Measurements from ENCODE around the gene CD4.

Gene CD4

GRCh38 chr12:6866920-6867412 lies 77.6 kb downstream of the CD4 start:
- no peaks in the 10 kb centered on the region for H3K9me3 ChIP-seq (ENCODE audit: control insufficient read depth, insufficient read depth, low read depth, low read length)
- H3K27ac ChIP-seq (ENCODE audit: extremely low read depth, low read depth, low read length) = no peak overlapping the region
- H3K4me3 ChIP-seq (ENCODE audit: low read depth, low read length) = peak overlapping the region; percentile 87
- ChIA-PET POLR2A (interaction anchor here (0.7 to 7.6 kb wide), 18 partner anchors 13 to 356 kb away, joined by 3 to 183 read pairs (median 8); partner anchors contain the start of genes C12orf57, CDCA3, COPS7A and LRRC23), CTCF (interaction anchor here (0.9 to 1.5 kb wide), 6 partner anchors 16 to 114 kb away, joined by 3 to 6 read pairs (median 3); partner anchors contain the start of genes CDCA3 and MLF2)
- peaks cover 6% of the 10 kb centered on the region for H3K4me1 ChIP-seq (ENCODE audit: control insufficient read depth, insufficient read depth, low read length)
- peaks cover 11 to 79% of the 10 kb centered on the region in 2 experiments for H3K36me3 ChIP-seq (ENCODE audit: control insufficient read depth in 2 of 2, insufficient read depth in 1 of 2, low read length in 2 of 2)
- TF ChIP-seq ZNF777 (tag by site-specific recombination; IDR thresholded peaks at IDR 0.05; ENCODE audit: borderline replicate concordance) = no peak
- no peak for TF ChIP-seq ZNF704 (tag by site-specific recombination; IDR thresholded peaks at IDR 0.05)
- TF ChIP-seq ZIC2 (tag by site-specific recombination; IDR thresholded peaks at IDR 0.05) = peak; percentile 90
- TF ChIP-seq GLIS1 (tag by site-specific recombination; IDR thresholded peaks at IDR 0.05) = peak; percentile 31; the same call in 1 of the 2 replicates
- no peak for TF ChIP-seq ZNF366 (tag by site-specific recombination; conservative IDR thresholded peaks at IDR 0.05)
- no peak for TF ChIP-seq ZNF2 (tag by site-specific recombination; IDR thresholded peaks at IDR 0.05)
- TF ChIP-seq ZNF175 (tag by site-specific recombination; IDR thresholded peaks at IDR 0.05) = no peak
- peak; percentile 75 for TF ChIP-seq ZBTB20 (tag by site-specific recombination; IDR thresholded peaks at IDR 0.05)
- TF ChIP-seq GLI4 (tag by site-specific recombination; IDR thresholded peaks at IDR 0.05) = 0 out of 2 replicates have a peak, but pooled peaks have one; percentile 24
- 0 out of 2 replicates have a peak, but pooled peaks have one; percentile 57 for TF ChIP-seq ZEB2 (tag by site-specific recombination; IDR thresholded peaks at IDR 0.05)
- peak; percentile 60 for TF ChIP-seq IKZF3 (tag by site-specific recombination; IDR thresholded peaks at IDR 0.05)
- TF ChIP-seq ZNF132 (tag by site-specific recombination; IDR thresholded peaks at IDR 0.05; ENCODE audit: borderline replicate concordance) = no peak
- TF ChIP-seq PRDM10 (tag by site-specific recombination; IDR thresholded peaks at IDR 0.05) = 0 out of 2 replicates have a peak, but pooled peaks have one; percentile 30
- TF ChIP-seq SALL2 (tag by site-specific recombination; IDR thresholded peaks at IDR 0.05; ENCODE audit: borderline replicate concordance) = no peak
- no peak for TF ChIP-seq ZNF747 (tag by site-specific recombination; IDR thresholded peaks at IDR 0.05)
- no peak; the same call in 1 of the 2 replicates for TF ChIP-seq REPIN1 (tag by site-specific recombination; IDR thresholded peaks at IDR 0.05; ENCODE audit: low read depth)
- TF ChIP-seq ZNF701 (tag by site-specific recombination; IDR thresholded peaks at IDR 0.05) = no peak
- no peak for TF ChIP-seq PRDM1 (tag by site-specific recombination; IDR thresholded peaks at IDR 0.05)
- peak; percentile 81 for TF ChIP-seq ZBTB48 (tag by site-specific recombination; IDR thresholded peaks at IDR 0.05)
- TF ChIP-seq ZFP41 (tag by site-specific recombination; IDR thresholded peaks at IDR 0.05; ENCODE audit: borderline replicate concordance) = no peak
- no peak for TF ChIP-seq ZNF473 (tag by site-specific recombination; IDR thresholded peaks at IDR 0.05)
- 0 out of 2 replicates have a peak, but pooled peaks have one; percentile 8 for TF ChIP-seq ZNF10 (tag by site-specific recombination; IDR thresholded peaks at IDR 0.05)
- no peak for TF ChIP-seq ZNF184 (tag by site-specific recombination; IDR thresholded peaks at IDR 0.05)
- TF ChIP-seq ZNF501 (tag by site-specific recombination; IDR thresholded peaks at IDR 0.05) = 0 out of 2 replicates have a peak, but pooled peaks have one; percentile 41
- TF ChIP-seq KLF1 (tag by site-specific recombination; IDR thresholded peaks at IDR 0.05) = 0 out of 2 replicates have a peak, but pooled peaks have one; percentile 12
- TF ChIP-seq GLIS2 (tag by site-specific recombination; IDR thresholded peaks at IDR 0.05) = peak; percentile 86
- no peak for TF ChIP-seq ZNF157 (tag by site-specific recombination; IDR thresholded peaks at IDR 0.05)
- no peak for TF ChIP-seq ZNF624 (tag by site-specific recombination; IDR thresholded peaks at IDR 0.05)
- no peak for TF ChIP-seq ZNF350 (tag by site-specific recombination; IDR thresholded peaks at IDR 0.05)
- no peak for TF ChIP-seq ZNF24 (tag by site-specific recombination; IDR thresholded peaks at IDR 0.05)
- TF ChIP-seq ZNF16 (tag by site-specific recombination; IDR thresholded peaks at IDR 0.05; ENCODE audit: low read depth) = no peak
- TF ChIP-seq ZNF658 (tag by site-specific recombination; IDR thresholded peaks at IDR 0.05) = no peak
- no peak for TF ChIP-seq ZNF585B (tag by site-specific recombination; IDR thresholded peaks at IDR 0.05)
- peak; percentile 45 for TF ChIP-seq ZBTB17 (tag by site-specific recombination; IDR thresholded peaks at IDR 0.05)
- TF ChIP-seq CTCF (tag by site-specific recombination; IDR thresholded peaks at IDR 0.05) = no peak
